Endodermal cell (in vitro differentiated cells): Measurements from ENCODE around the gene ADORA1. TPM values are rescaled to one million over a fixed set of nuclear protein-coding genes. Genes with fewer than 3 reads are reported as not detected.

Experiments
- DNase-seq: peaks from one replicate; pipeline ENCODE4 v3.0.0-alpha.2; 2017
- H3K27ac ChIP-seq: 2 replicates; pipeline ENCODE4 v1.5.1; 2013; ENCODE audit warnings: mild to moderate bottlenecking, low read depth, low read length, moderate library complexity
- H3K27me3 ChIP-seq: 2 replicates; pipeline ENCODE4 v1.6.1; 2013; ENCODE audit warnings: mild to moderate bottlenecking, low read length, moderate library complexity; ENCODE audit not compliant: insufficient read depth, control insufficient read depth, poor library complexity, severe bottlenecking
- H3K36me3 ChIP-seq: 2 replicates; pipeline ENCODE4 v1.7.0; 2013; ENCODE audit warnings: mild to moderate bottlenecking, low read length, moderate library complexity; ENCODE audit not compliant: control insufficient read depth, insufficient read depth
- H3K4me1 ChIP-seq: one replicate; pipeline ENCODE4 v1.7.0; 2013; ENCODE audit warnings: low read length; ENCODE audit not compliant: control insufficient read depth, insufficient read depth
- H3K4me3 ChIP-seq: 2 replicates; pipeline ENCODE4 v1.5.1; 2013; ENCODE audit warnings: mild to moderate bottlenecking, low read length, moderate library complexity
- H3K9ac ChIP-seq: 2 replicates; pipeline ENCODE4 v1.6.1; 2013; ENCODE audit warnings: mild to moderate bottlenecking, low read length, moderate library complexity; ENCODE audit not compliant: poor library complexity, severe bottlenecking; ENCODE audit errors: extremely low read depth
- H3K9me3 ChIP-seq: 2 replicates; pipeline ENCODE4 v1.6.1; 2013; ENCODE audit warnings: mild to moderate bottlenecking, low read length, moderate library complexity; ENCODE audit not compliant: control insufficient read depth
- H3K27ac Mint-ChIP-seq: 2 replicates; pipeline ENCODE4 v1.8.0; 2020; ENCODE audit warnings: mixed read lengths
- H3K27me3 Mint-ChIP-seq: 2 replicates; pipeline ENCODE4 v1.8.0; 2021; ENCODE audit warnings: mild to moderate bottlenecking, mixed read lengths; ENCODE audit not compliant: insufficient read depth
- H3K36me3 Mint-ChIP-seq: 2 replicates; pipeline ENCODE4 v1.8.0; 2020; ENCODE audit warnings: low read depth, mixed read lengths
- H3K4me1 Mint-ChIP-seq: 2 replicates; pipeline ENCODE4 v1.8.0; 2020; ENCODE audit warnings: mixed read lengths
- H3K4me3 Mint-ChIP-seq: 2 replicates; pipeline ENCODE4 v1.8.0; 2020; ENCODE audit warnings: mild to moderate bottlenecking, moderate library complexity, mixed read lengths
- H3K9me3 Mint-ChIP-seq: 2 replicates; pipeline ENCODE4 v1.8.0; 2020; ENCODE audit warnings: mild to moderate bottlenecking, mixed read lengths
- WGBS, 2 experiments: methylation state at CpG; one replicate each; pipeline versions ENCODE4 v1.1.5 to v1.1.7; 2013; ENCODE audit warnings: missing lambda C conversion rate in 2 of 2, mixed read lengths in 1 of 2; ENCODE audit not compliant: insufficient coverage in 1 of 2, insufficient read length in 1 of 2; 5-methylcytosine and 5-hydroxymethylcytosine counted together
- total RNA-seq, 2 donors: library from RNA; stranded (reverse); fragmentation: NEBNext Ultra II Directional in 1 of 2; extraction: Animal tissue kit (Norgen Biotek cat#: 25700) in 1 of 2; gene quantifications; 2 replicates in 1 of 2; 3 replicates in 1 of 2; pipeline ENCODE4 v1.2.1, GENCODE V29; 2021
- TF ChIP-seq, protein P1 (sequence below): fragments of 200-600 bp; sonication (generic); conservative IDR thresholded peaks from 2 replicates; pipeline ENCODE4 v1.5.0; 2021; ENCODE audit warnings: antibody characterized with exemption, mild to moderate bottlenecking

The ADORA1 gene
- total RNA-seq, 2 donors from 2014 or later = 2.0 to 2.1 TPM

GRCh38 chr1:203179667-203180005 is 52.1 kb downstream of the ADORA1 start:
- TF ChIP-seq, protein P1, sequence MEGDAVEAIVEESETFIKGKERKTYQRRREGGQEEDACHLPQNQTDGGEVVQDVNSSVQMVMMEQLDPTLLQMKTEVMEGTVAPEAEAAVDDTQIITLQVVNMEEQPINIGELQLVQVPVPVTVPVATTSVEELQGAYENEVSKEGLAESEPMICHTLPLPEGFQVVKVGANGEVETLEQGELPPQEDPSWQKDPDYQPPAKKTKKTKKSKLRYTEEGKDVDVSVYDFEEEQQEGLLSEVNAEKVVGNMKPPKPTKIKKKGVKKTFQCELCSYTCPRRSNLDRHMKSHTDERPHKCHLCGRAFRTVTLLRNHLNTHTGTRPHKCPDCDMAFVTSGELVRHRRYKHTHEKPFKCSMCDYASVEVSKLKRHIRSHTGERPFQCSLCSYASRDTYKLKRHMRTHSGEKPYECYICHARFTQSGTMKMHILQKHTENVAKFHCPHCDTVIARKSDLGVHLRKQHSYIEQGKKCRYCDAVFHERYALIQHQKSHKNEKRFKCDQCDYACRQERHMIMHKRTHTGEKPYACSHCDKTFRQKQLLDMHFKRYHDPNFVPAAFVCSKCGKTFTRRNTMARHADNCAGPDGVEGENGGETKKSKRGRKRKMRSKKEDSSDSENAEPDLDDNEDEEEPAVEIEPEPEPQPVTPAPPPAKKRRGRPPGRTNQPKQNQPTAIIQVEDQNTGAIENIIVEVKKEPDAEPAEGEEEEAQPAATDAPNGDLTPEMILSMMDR = no peak
- Histone ChIP-seq H3K9me3 (no peaks in the 10 kb centered on the region), H3K9ac (no peak overlapping the region), H3K27ac (no peak overlapping the region), H3K36me3 (no peaks in the 10 kb centered on the region), H3K4me3 (no peak overlapping the region), H3K27me3 (no peaks in the 10 kb centered on the region), H3K4me1 (peaks cover 20% of the 10 kb centered on the region)
- Mint-ChIP-seq H3K27me3 (no peaks in the 10 kb centered on the region), H3K27ac (no peak overlapping the region), H3K36me3 (no peaks in the 10 kb centered on the region), H3K4me3 (no peak overlapping the region), H3K4me1 (peaks cover 42% of the 10 kb centered on the region), H3K9me3 (no peaks in the 10 kb centered on the region)
- 78 to 91% methylated on average over 6 to 10 of the region's 10 CpGs for WGBS, 2 experiments
- DNase-seq = no peak

GRCh38 chr1:203180611-203181330 is 53.2 kb downstream of the ADORA1 start:
- WGBS, 2 experiments = 91 to 100% methylated on average over 5 to 11 of the region's 11 CpGs
- no peak overlapping the region for H3K4me3 Mint-ChIP-seq

DNA sequence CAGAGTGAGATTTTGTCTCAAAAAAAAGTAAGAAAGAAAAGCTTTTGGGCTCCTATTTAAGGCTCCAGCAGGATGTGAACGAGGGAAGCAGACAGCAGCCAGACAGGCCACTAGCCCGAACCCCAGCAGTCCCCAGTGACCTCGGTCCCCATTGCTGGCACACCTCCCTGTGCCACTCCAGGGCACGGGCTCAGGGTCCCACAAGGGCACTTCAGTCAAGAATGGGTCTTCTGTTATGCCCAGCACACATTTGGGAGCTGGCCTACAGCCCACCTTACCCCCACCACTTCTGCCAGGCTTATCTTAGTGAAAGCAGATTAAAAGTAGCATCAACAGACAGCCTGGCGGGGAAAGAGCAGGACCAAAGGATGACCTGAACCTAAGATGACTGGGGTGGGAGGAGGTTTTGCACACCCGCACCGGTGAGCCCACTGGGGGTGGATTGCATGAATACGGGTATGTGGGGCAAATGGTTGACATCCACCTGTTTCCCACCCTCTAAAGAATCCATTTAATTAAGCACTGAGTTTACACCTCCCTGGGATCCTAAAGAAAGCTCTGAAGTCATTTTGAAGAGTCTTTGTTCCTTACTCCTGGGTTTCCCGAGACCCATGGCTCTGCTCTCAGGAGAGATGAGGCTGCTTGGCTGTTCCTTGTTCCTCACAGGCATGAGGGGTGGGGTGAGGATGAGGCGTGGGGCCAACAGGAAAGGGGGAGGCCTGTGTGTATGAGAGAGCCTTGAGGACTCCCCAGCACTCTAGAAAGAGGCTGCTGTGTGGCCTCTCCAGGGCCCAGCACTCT is 54.3 kb downstream of the ADORA1 start:
- peaks cover 32% of the 10 kb centered on the region for H3K4me1 ChIP-seq
- no peak overlapping the region for H3K4me3 Mint-ChIP-seq
- DNase-seq = peak; percentile 69
- H3K27me3 ChIP-seq = no peaks in the 10 kb centered on the region
- no peaks in the 10 kb centered on the region for H3K9me3 ChIP-seq
- H3K4me1 Mint-ChIP-seq = peaks cover 49% of the 10 kb centered on the region
- TF ChIP-seq, protein P1 = no peak
- no peaks in the 10 kb centered on the region for H3K27me3 Mint-ChIP-seq
- peak overlapping the region; percentile 84 for H3K27ac Mint-ChIP-seq
- H3K36me3 ChIP-seq = no peaks in the 10 kb centered on the region
- no peak overlapping the region for H3K9ac ChIP-seq
- no peaks in the 10 kb centered on the region for H3K9me3 Mint-ChIP-seq
- no peak overlapping the region for H3K27ac ChIP-seq
- H3K36me3 Mint-ChIP-seq = no peaks in the 10 kb centered on the region
- WGBS, 2 experiments = 65 to 72% methylated on average over 7 to 10 of the region's 10 CpGs
- no peak overlapping the region for H3K4me3 ChIP-seq

More at GRCh38 chr1:203180611-203181330, 53.2 kb downstream of the ADORA1 start:
- no peak overlapping the region for H3K27ac Mint-ChIP-seq
- H3K9me3 Mint-ChIP-seq = no peaks in the 10 kb centered on the region
- H3K36me3 Mint-ChIP-seq = no peaks in the 10 kb centered on the region
- peaks cover 43% of the 10 kb centered on the region for H3K4me1 Mint-ChIP-seq
- Histone ChIP-seq H3K27ac (no peak overlapping the region), H3K4me3 (no peak overlapping the region), H3K4me1 (peaks cover 22% of the 10 kb centered on the region), H3K9me3 (no peaks in the 10 kb centered on the region), H3K36me3 (no peaks in the 10 kb centered on the region), H3K9ac (no peak overlapping the region), H3K27me3 (no peaks in the 10 kb centered on the region)
- no peaks in the 10 kb centered on the region for H3K27me3 Mint-ChIP-seq
- TF ChIP-seq, protein P1 = no peak
- DNase-seq = no peak
